HUES6 (cell line): Measurements from ENCODE around the gene ATP10A.
A peak's percentile ranks its signal among the peaks of the same experiment; 100 is the strongest.

Experiments
- H3K27ac ChIP-seq: 2 replicates; pipeline ENCODE4 v1.7.0; 2013; ENCODE audit warnings: low read depth, mild to moderate bottlenecking, low read length, inconsistent platforms
- H3K27me3 ChIP-seq: 2 replicates; pipeline ENCODE4 v1.6.1; 2013; ENCODE audit warnings: low read length; ENCODE audit not compliant: control insufficient read depth, insufficient read depth
- H3K36me3 ChIP-seq: 2 replicates; pipeline ENCODE4 v1.6.1; 2013; ENCODE audit warnings: low read length; ENCODE audit not compliant: control insufficient read depth, insufficient read depth
- H3K4me1 ChIP-seq: 2 replicates; pipeline ENCODE4 v1.6.1; 2013; ENCODE audit warnings: low read length; ENCODE audit not compliant: control insufficient read depth, insufficient read depth
- H3K4me3 ChIP-seq: 2 replicates; pipeline ENCODE4 v1.5.1; 2013; ENCODE audit warnings: low read depth, low read length
- H3K9ac ChIP-seq: one replicate; pipeline ENCODE4 v1.6.1; 2013; ENCODE audit warnings: mild to moderate bottlenecking, low read length
- H3K9me3 ChIP-seq: 2 replicates; pipeline ENCODE4 v1.6.1; 2013; ENCODE audit warnings: low read depth, low read length; ENCODE audit not compliant: control insufficient read depth, insufficient read depth

The ATP10A gene

DNA sequence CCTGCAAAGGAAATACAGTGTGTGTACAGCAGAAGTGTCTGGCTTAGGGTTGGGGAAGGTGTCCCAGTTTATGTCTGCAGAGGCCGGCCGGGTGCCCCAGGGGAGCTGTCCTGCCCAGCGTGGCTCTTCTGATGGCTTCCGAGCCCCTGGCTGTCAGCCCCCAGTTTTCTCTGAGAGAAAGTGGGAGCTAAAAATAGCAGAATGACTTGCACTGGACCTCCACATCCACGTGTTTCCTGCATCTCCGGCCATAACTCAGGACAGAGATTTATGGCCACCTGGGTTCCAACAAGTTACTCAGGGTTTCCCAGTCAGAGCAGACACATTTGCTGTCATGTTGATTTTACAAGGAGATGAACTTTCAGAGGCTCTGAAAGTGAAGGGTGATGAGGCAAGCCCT is 192.0 kb downstream of the ATP10A start:
- Histone ChIP-seq H3K4me1 (peaks cover 45% of the 10 kb centered on the region), H3K9me3 (no peaks in the 10 kb centered on the region), H3K27me3 (no peaks in the 10 kb centered on the region), H3K4me3 (peak overlapping the region; percentile 42; the same call in 1 of the 2 replicates), H3K9ac (peak overlapping the region; percentile 89), H3K36me3 (no peaks in the 10 kb centered on the region), H3K27ac (peak overlapping the region; percentile 82; the same call in 1 of the 2 replicates)

- Histone ChIP-seq H3K9ac (peak overlapping the region; percentile 89), H3K4me1 (peaks cover 45% of the 10 kb centered on the region), H3K4me3 (peak overlapping the region; percentile 42; the same call in 1 of the 2 replicates), H3K27ac (peak overlapping the region; percentile 82; the same call in 1 of the 2 replicates), H3K9me3 (no peaks in the 10 kb centered on the region), H3K36me3 (no peaks in the 10 kb centered on the region), H3K27me3 (no peaks in the 10 kb centered on the region)
These were observed 192.5 kb downstream of the ATP10A start for GRCh38 chr15:25670621-25671020.

- Histone ChIP-seq H3K4me3 (peak overlapping the region; percentile 42), H3K36me3 (no peaks in the 10 kb centered on the region), H3K4me1 (peaks cover 44% of the 10 kb centered on the region), H3K27me3 (no peaks in the 10 kb centered on the region), H3K27ac (peak overlapping the region; percentile 82), H3K9ac (peak overlapping the region; percentile 89), H3K9me3 (no peaks in the 10 kb centered on the region)
These were observed 193.0 kb downstream of the ATP10A start for GRCh38 chr15:25670025-25670554.

DNA sequence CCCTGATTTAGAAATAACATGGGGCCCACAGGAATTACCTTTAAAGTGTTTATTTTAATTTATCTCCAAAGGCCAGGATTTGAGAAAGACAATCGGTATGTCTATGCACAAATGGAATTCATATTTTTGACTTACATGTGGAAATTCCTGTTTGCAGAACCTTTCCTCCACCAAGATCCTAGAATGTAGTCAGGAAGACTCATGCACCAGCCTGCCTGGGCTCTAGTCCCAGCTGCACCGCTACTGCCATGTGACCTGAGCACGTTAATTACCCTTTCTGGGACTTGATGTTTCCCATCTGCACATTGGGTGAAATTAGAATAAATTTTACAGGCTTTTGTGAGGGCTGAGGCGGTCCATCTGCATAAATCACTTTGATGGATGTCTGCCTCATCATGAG is 194.2 kb downstream of the ATP10A start:
- Histone ChIP-seq H3K9me3 (no peaks in the 10 kb centered on the region), H3K36me3 (no peaks in the 10 kb centered on the region), H3K4me3 (no peak overlapping the region), H3K27ac (no peak overlapping the region), H3K27me3 (no peaks in the 10 kb centered on the region), H3K4me1 (peaks cover 39% of the 10 kb centered on the region), H3K9ac (no peak overlapping the region)

DNA sequence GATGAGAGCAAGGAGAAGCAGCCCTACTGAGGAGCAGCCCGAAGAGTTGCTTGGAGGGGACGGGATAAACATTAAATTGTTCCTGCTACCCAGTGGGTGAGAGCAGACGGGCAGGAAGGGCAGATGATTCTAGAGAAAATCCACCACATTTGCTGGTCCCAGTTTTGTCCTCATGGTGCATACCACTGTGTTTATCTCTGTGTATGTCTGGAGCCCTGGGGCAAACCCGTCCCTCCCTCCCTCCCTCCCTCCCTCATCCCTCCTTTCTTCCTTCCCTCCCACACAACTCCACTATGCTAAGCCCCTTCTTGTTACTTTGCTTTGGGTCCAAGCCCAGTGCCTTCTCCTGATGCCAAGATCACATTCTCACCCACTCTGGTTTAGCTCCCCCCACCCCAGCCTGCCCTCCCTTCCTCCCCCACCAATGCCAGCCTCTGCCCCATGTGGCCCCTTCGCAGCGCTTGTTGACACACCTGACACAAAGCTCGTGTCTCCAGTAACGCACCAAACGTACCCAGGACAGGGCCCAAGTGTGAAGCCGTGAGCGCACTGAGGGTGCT is 194.8 kb downstream of the ATP10A start:
- H3K36me3 ChIP-seq: no peaks in the 10 kb centered on the region
- no peaks in the 10 kb centered on the region for H3K9me3 ChIP-seq

DNA sequence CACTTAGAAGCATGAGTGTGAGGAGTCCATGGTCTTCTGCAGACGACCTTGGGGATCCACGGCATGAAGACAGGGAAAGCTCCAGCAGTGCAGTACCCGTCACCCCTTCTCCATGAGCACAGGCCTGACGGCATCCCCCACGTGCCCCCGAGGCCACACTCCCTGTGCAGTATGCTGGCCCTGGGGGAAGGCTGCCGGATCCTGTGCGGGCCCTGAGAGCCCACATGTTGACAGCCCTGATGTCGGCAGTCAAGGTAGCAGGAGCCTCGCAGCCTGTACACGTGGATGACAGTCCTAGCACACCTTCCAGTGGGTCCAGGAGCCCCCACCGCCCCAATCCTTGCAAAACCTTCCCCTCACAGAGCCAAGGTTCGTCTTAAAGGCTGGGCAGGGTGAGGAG is 195.3 kb downstream of the ATP10A start:
- Histone ChIP-seq H3K9me3 (no peaks in the 10 kb centered on the region), H3K27ac (no peak overlapping the region), H3K4me1 (peaks cover 39% of the 10 kb centered on the region), H3K4me3 (no peak overlapping the region), H3K36me3 (no peaks in the 10 kb centered on the region), H3K27me3 (no peaks in the 10 kb centered on the region), H3K9ac (no peak overlapping the region)

More for the DNA sequence above, 194.8 kb downstream of the ATP10A start:
- Histone ChIP-seq H3K27ac (no peak overlapping the region), H3K27me3 (no peaks in the 10 kb centered on the region), H3K4me3 (no peak overlapping the region), H3K9ac (no peak overlapping the region), H3K4me1 (peaks cover 39% of the 10 kb centered on the region)

DNA sequence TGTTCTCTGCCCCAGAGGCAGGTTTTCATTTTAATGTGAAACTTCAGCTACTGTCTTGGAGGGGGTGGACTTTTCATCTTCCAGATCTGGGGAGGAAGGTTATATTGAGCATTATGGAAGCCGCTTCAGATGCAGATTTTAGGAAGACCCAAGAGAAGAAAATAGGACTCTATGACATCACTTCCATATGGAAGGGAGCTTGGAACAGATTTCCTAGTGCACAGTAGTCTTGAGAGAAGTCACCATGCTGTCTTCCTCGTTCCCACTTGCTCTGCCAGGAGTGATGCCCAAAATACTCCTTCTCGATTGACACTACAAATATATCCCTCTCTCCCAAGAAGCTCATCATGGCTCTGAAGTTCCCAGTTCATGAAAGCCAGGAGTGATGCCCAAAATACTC is 197.2 kb downstream of the ATP10A start:
- H3K9ac ChIP-seq: no peak overlapping the region
- peaks cover 50% of the 10 kb centered on the region for H3K4me1 ChIP-seq
- no peak overlapping the region for H3K4me3 ChIP-seq
- no peaks in the 10 kb centered on the region for H3K36me3 ChIP-seq
- H3K27ac ChIP-seq: no peak overlapping the region
- no peaks in the 10 kb centered on the region for H3K9me3 ChIP-seq
- H3K27me3 ChIP-seq: no peaks in the 10 kb centered on the region

DNA sequence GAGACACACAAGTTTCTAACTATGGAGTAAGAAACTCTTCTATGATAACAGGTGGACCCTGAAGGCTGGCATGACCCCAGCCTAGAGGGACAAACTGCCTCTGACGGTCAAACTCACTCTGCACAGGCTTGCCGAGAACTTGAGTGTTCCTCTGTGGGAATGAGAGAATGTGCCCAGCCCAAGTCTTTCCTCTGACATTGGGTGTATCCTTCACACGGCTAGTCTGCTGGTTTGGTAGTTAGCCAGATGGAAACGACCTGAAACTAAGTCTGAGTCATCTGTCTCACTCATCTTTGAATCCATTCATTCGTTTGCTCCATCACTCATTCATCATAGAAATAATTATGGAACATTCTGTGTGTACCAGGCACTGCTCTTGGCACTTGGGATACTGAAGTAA is 198.4 kb downstream of the ATP10A start:
- no peaks in the 10 kb centered on the region for H3K9me3 ChIP-seq
- H3K4me3 ChIP-seq: no peak overlapping the region
- H3K27ac ChIP-seq: no peak overlapping the region
- H3K9ac ChIP-seq: no peak overlapping the region
- no peaks in the 10 kb centered on the region for H3K27me3 ChIP-seq
- H3K36me3 ChIP-seq: no peaks in the 10 kb centered on the region
- peaks cover 38% of the 10 kb centered on the region for H3K4me1 ChIP-seq

DNA sequence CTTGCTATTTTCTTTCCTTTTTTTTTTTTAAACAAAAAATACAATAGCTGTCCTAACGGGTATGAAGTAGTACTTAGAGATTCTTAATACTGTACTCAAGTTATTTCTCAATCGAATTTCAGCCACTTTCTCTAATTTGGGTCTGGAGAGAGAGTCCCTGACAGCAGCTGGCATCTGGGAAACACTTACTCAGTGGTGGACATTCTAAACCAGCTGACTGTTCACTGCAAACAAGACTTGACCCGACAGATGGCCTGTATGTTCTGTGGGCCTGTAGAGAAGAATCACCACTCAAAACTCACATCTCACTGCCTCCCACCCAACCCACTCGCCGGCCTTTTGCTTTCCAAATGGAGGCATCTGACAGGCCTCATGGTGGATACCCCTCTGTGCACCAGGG is 199.6 kb downstream of the ATP10A start:
- Histone ChIP-seq H3K27me3 (no peaks in the 10 kb centered on the region), H3K27ac (no peak overlapping the region), H3K9ac (no peak overlapping the region), H3K9me3 (no peaks in the 10 kb centered on the region), H3K36me3 (no peaks in the 10 kb centered on the region), H3K4me1 (peaks cover 26% of the 10 kb centered on the region), H3K4me3 (no peak overlapping the region)

- H3K27ac ChIP-seq: no peak overlapping the region
- no peak overlapping the region for H3K9ac ChIP-seq
- H3K36me3 ChIP-seq: no peaks in the 10 kb centered on the region
- peaks cover 20% of the 10 kb centered on the region for H3K4me1 ChIP-seq
- no peaks in the 10 kb centered on the region for H3K9me3 ChIP-seq
- no peak overlapping the region for H3K4me3 ChIP-seq
- no peaks in the 10 kb centered on the region for H3K27me3 ChIP-seq
These were observed 201.2 kb downstream of the ATP10A start for GRCh38 chr15:25661898-25662297.

DNA sequence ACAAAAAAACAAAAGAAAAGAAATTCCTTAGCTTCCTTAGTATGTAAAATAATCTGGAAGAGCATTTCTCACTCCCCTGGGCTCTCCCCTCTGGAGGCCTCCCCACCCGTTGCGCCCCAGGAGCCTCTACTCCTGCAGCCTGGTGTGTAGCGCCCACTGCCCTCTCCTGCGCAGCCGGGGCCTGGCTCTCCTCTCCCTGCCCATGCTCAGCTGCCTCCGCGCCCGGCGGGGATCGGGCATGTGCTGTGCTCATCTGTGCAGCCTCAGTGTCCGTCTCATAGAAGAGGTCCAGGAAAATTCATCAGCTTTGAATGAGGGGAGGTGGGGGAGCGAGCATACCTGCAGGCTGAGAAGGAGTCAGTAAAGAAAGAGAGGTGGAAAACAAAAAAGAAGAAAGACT is 203.9 kb downstream of the ATP10A start:
- Histone ChIP-seq H3K27ac (no peak overlapping the region), H3K9ac (no peak overlapping the region), H3K4me3 (no peak overlapping the region), H3K4me1 (peaks cover 33% of the 10 kb centered on the region), H3K36me3 (no peaks in the 10 kb centered on the region), H3K9me3 (no peaks in the 10 kb centered on the region), H3K27me3 (no peaks in the 10 kb centered on the region)
